Duodenal mucosa (tissue), 2 donors: ENCODE results near the gene PRLH.
"Not testable (repeated sequence)": the region's sequence is repeated elsewhere in the genome, so short reads cannot be mapped to it uniquely, and the experiment has no call there.

Experiments
- H3K27ac ChIP-seq: one replicate; pipeline ENCODE4 v1.7.0; 2013; ENCODE audit warnings: low read depth, low read length
- H3K27me3 ChIP-seq, 2 donors: one replicate each; pipeline ENCODE4 v1.7.0; 2013; ENCODE audit warnings: low read length in 2 of 2, control low read depth in 1 of 2; ENCODE audit not compliant: insufficient read depth in 2 of 2, control insufficient read depth in 1 of 2
- H3K36me3 ChIP-seq, 2 donors: one replicate each; pipeline ENCODE4 v1.7.0; 2013; ENCODE audit warnings: low read length in 2 of 2, control low read depth in 1 of 2; ENCODE audit not compliant: insufficient read depth in 2 of 2, control insufficient read depth in 1 of 2
- H3K4me1 ChIP-seq, 2 donors: one replicate each; pipeline ENCODE4 v1.7.0; 2013; ENCODE audit warnings: low read length in 2 of 2, control low read depth in 1 of 2; ENCODE audit not compliant: insufficient read depth in 2 of 2, control insufficient read depth in 1 of 2
- H3K4me3 ChIP-seq, 2 donors: one replicate each; pipeline ENCODE4 v1.7.0; 2013; ENCODE audit warnings: low read length in 2 of 2, low read depth in 1 of 2
- H3K9ac ChIP-seq, 2 donors: one replicate each; pipeline ENCODE4 v1.7.0; 2013; ENCODE audit warnings: low read length in 2 of 2, low read depth in 1 of 2
- H3K9me3 ChIP-seq, 2 donors: one replicate each; pipeline ENCODE4 v1.7.0; 2013; ENCODE audit warnings: low read length in 2 of 2, control low read depth in 1 of 2; ENCODE audit not compliant: control insufficient read depth in 1 of 2

Gene PRLH

DNA sequence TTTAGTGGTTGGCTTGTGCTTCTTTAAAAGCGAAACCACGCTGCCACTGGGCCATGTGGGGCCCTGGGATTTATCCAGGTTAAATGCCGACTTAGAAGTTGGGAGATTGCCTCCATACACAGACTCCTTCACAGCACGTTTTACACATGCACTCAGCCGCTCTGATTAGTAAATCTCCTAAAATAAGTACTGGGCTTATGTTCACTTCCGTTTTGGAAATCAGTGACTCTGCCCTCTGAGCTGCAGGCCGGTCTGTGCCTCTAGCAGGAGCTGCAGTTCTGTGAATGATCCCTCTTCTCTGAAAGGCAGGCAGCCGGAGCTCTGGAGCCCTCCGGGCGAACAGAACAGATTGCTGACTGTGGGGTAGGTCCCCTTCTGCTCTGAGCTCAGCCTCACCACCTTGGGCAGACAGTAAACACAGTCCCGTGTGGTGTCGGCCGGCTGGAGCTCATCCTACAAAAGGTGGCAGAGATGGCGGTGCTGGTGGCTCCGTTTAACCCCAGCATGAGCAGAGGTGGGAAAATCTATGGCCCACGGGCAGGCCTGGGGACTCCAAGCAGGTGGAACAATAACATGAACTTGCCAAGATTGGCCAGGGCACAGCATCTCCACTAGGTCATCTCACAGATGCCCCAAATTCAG lies 34.0 kb downstream of the PRLH start:
- H3K27ac ChIP-seq = no peak overlapping the region
- H3K27me3 ChIP-seq = no peaks in the 10 kb centered on the region
- H3K9ac ChIP-seq = no peak overlapping the region
- H3K4me3 ChIP-seq = no peak overlapping the region
- H3K36me3 ChIP-seq = no peaks in the 10 kb centered on the region
- H3K4me1 ChIP-seq = peaks cover 4 to 21% of the 10 kb centered on the region in 2 donors
- H3K9me3 ChIP-seq = no peaks in the 10 kb centered on the region

GRCh38 chr2:237601453-237602116 lies 35.2 kb downstream of the PRLH start:
- Histone ChIP-seq H3K9ac (no peak overlapping the region), H3K4me1 (peaks cover 4 to 20% of the 10 kb centered on the region in 2 donors), H3K27me3 (no peaks in the 10 kb centered on the region), H3K4me3 (no peak overlapping the region), H3K9me3 (no peaks in the 10 kb centered on the region), H3K27ac (no peak overlapping the region), H3K36me3 (no peaks in the 10 kb centered on the region)

DNA sequence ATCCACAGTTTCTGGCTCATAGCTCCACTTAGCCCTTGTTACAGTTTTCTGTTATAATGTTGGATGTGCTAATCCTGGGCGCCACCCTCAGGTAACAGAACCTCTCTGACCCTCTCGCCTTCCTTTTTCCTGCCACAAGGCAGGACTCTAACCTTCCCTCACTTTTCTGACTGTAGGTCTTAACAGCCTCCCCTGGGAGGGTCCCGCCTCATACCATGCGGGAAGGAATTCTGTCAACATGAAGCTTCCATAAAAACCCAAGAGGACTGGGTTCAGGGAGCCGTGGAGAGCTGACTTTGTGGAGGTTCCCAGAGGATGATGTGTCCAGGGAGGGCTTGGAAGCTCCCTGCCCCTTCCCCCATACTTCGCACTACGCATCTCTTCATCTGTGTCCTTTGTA lies 36.0 kb downstream of the PRLH start:
- Histone ChIP-seq H3K4me1 (peaks cover 4 to 20% of the 10 kb centered on the region in 2 donors), H3K27ac (no peak overlapping the region), H3K36me3 (no peaks in the 10 kb centered on the region), H3K27me3 (no peaks in the 10 kb centered on the region), H3K9ac (no peak overlapping the region), H3K9me3 (no peaks in the 10 kb centered on the region), H3K4me3 (no peak overlapping the region)

- H3K4me1 ChIP-seq = peaks cover 4 to 20% of the 10 kb centered on the region in 2 donors
- H3K36me3 ChIP-seq = no peaks in the 10 kb centered on the region
- H3K9ac ChIP-seq = peak overlapping the region in 1 of 2 donors; percentile 12
- no peaks in the 10 kb centered on the region for H3K9me3 ChIP-seq
- no peaks in the 10 kb centered on the region for H3K27me3 ChIP-seq
- H3K4me3 ChIP-seq = no peak overlapping the region
- H3K27ac ChIP-seq = no peak overlapping the region
Observed at GRCh38 chr2:237603049-237603717, 36.8 kb downstream of the PRLH start.

- Histone ChIP-seq H3K27me3 (no peaks in the 10 kb centered on the region), H3K27ac (no peak overlapping the region), H3K36me3 (no peaks in the 10 kb centered on the region), H3K9ac (peak overlapping the region in 1 of 2 donors; percentile 12), H3K4me1 (peaks cover 4 to 20% of the 10 kb centered on the region in 2 donors), H3K9me3 (no peaks in the 10 kb centered on the region), H3K4me3 (peak overlapping the region in 1 of 2 donors; percentile 26)
Observed at GRCh38 chr2:237603718-237604362, 37.5 kb downstream of the PRLH start.

GRCh38 chr2:237604391-237604790 lies 38.0 kb downstream of the PRLH start:
- no peaks in the 10 kb centered on the region for H3K27me3 ChIP-seq
- no peak overlapping the region for H3K27ac ChIP-seq
- peaks cover 4 to 20% of the 10 kb centered on the region in 2 donors for H3K4me1 ChIP-seq
- no peak overlapping the region for H3K9ac ChIP-seq
- no peak overlapping the region for H3K4me3 ChIP-seq
- no peaks in the 10 kb centered on the region for H3K36me3 ChIP-seq
- H3K9me3 ChIP-seq = no peaks in the 10 kb centered on the region

DNA sequence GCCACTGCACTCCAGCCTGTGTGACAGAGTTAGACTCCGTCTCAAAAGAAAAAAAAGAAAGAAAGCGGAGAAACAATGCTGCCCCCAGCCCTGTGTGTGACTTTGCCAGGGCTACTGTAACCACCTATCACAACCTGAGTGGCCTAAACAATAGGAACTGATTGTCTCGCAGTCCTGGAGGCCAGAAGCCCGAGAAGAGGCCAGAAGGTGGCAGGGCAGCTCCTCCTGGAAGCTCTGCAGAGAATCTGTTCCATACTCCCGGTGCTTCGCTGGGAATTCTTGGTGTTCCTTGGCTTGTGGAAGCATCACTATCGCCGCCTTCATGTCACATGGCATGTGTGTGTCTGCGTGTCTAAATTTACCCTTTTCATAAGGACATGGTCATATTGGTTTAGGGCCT lies 38.6 kb downstream of the PRLH start:
- H3K36me3 ChIP-seq = no peaks in the 10 kb centered on the region
- peaks cover 4 to 18% of the 10 kb centered on the region in 2 donors for H3K4me1 ChIP-seq
- no peak overlapping the region for H3K4me3 ChIP-seq
- H3K9ac ChIP-seq = no peak overlapping the region
- H3K9me3 ChIP-seq = no peaks in the 10 kb centered on the region
- H3K27ac ChIP-seq = no peak overlapping the region
- H3K27me3 ChIP-seq = no peaks in the 10 kb centered on the region

DNA sequence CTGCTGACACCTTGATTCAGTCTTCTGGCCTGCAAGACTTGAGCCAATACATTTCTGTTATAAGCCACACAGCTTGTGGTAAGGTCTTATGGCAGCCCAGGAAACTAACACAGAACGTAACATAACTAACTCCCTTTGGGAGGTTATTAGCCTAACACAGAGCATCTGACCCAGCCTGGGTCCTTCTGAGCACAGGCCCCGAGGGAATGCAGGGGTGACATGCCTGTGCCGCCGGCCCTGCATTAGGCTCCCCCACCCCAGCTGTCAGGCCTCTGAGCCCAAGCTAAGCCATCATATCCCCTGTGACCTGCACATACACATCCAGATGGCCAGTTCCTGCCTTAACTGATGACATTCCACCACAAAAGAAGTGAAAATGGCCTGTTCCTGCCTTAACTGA lies 40.1 kb downstream of the PRLH start:
- H3K9me3 ChIP-seq, H3K27ac ChIP-seq, H3K4me3 ChIP-seq, H3K4me1 ChIP-seq, H3K36me3 ChIP-seq, H3K9ac ChIP-seq, H3K27me3 ChIP-seq: not testable (repeated sequence)

DNA sequence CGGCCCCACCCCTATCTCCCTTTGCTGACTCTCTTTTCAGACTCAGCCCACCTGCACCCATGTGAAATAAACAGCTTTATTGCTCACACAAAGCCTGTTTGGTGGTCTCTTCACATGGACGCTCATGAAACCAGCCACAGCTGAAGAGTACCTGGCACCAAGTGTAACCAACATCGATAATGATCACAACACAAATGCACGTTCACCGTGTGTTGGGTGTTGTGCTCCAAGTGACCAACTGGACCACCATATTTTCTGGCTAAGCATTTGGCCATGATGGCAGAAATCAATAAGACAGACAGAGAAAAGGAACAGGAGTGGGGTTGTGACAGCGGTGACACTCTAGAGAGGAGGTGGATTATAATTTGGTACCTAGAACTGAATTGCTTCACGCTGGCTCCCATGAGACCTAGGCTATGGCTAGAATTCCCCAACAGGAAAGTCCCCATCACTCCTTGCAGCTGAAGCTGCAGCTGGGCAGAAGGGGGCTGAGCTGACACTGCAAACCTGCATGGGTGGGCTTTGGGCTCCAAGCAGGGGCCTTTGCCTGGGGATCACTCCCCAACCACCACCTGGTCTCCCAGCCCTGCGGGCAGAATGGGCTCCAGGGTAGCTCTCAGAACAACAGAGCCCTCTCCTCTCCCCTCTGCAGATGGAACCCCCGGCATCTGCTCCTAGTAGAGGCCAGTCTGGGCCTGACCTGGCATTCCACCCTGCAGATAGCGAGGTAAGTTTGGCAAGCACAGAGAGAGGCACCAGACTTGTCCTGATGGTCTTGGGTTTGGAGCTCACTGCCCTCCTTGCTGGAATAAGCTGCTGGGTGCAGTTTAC lies 46.4 kb downstream of the PRLH start:
- Histone ChIP-seq H3K27ac (no peak overlapping the region), H3K4me3 (no peak overlapping the region), H3K9ac (no peak overlapping the region), H3K4me1 (peaks cover 7 to 10% of the 10 kb centered on the region in 2 donors), H3K9me3 (no peaks in the 10 kb centered on the region), H3K27me3 (no peaks in the 10 kb centered on the region), H3K36me3 (no peaks in the 10 kb centered on the region)
